Loucy (cell line): ENCODE data around the gene HOXA9.

Source experiments
- CTCF ChIP-seq: fragments of 200-600 bp; sonication (generic); conservative IDR thresholded peaks from 2 replicates; pipeline ENCODE4 v1.5.1; 2014; ENCODE audit warnings: mild to moderate bottlenecking, antibody characterized with exemption, low read length
- EZH2phosphoT487 ChIP-seq: fragments of 200-600 bp; IDR thresholded peaks from 2 replicates; pipeline ENCODE4 v1.6.1; 2018; ENCODE audit warnings: antibody characterized with exemption, mild to moderate bottlenecking, moderate library complexity, borderline replicate concordance

DNA sequence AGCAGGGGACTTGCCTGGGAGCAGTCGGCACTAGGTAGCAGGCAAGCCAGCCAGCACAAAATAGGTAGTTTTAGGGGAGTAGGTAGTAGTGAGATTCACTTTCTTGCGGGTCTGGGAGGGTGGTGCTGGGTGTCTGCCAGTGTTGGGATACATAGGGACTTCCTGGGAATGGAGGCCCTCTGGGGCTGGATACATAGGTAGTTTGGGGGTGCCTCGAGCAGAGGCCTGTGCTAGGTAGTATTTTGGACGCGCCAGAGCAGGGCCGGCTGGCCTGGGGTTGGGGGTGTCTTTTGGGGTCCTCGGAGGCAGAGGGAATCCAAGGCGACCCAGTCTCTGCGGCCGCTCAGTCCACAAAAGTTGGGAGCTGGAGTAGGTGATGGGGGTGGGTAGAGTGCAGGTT lies 11.0 kb downstream of the HOXA9 start:
- TF ChIP-seq CTCF: no peak
- no peak for TF ChIP-seq EZH2phosphoT487
